Activated naive CD4-positive, alpha-beta T cell treated with anti-CD3 and anti-CD28 coated beads for 36 hours (primary cell): ENCODE data around the gene FAM120B. TPM values are rescaled to one million over a fixed set of nuclear protein-coding genes. Genes with fewer than 3 reads are reported as not detected.

Source experiments
- CTCF ChIA-PET: fragments of 350-600 bp; sonication (Branson Sonifier 250); formaldehyde crosslinking; loops from one replicate; lab custom pipeline; 2021; ENCODE audit warnings: antibody characterized with exemption; lab: Charles Lee
- DNase-seq: peaks from one replicate; pipeline ENCODE4 v3.0.0-alpha.2; 2020
- H3K27ac Mint-ChIP-seq: one replicate; pipeline ENCODE4 v1.8.0; 2021; ENCODE audit warnings: mild to moderate bottlenecking, mixed read lengths
- H3K27me3 Mint-ChIP-seq: one replicate; pipeline ENCODE4 v1.8.0; 2021; ENCODE audit warnings: low read depth, mixed read lengths
- H3K36me3 Mint-ChIP-seq: one replicate; pipeline ENCODE4 v1.8.0; 2021; ENCODE audit warnings: low read depth, mixed read lengths
- H3K4me1 Mint-ChIP-seq: one replicate; pipeline ENCODE4 v1.8.0; 2021; ENCODE audit warnings: low read depth, mixed read lengths
- H3K4me3 Mint-ChIP-seq: one replicate; pipeline ENCODE4 v1.8.0; 2021; ENCODE audit warnings: mild to moderate bottlenecking, moderate library complexity, mixed read lengths
- H3K9me3 Mint-ChIP-seq: one replicate; pipeline ENCODE4 v1.8.0; 2021; ENCODE audit warnings: mixed read lengths
- intact Hi-C: fragments of 100-400 bp; cut with micrococcal nuclease; formaldehyde crosslinking; loops from one replicate; pipeline ENCODE4 v1.15.1; 2023
- total RNA-seq, 2 experiments: library from RNA; stranded (reverse); gene quantifications; one replicate each; pipeline ENCODE4 v1.2.3, GENCODE V29; 2021

FAM120B gene
- total RNA-seq, 2 experiments from 2014 or later, result 15.5 to 16.1 TPM

DNA sequence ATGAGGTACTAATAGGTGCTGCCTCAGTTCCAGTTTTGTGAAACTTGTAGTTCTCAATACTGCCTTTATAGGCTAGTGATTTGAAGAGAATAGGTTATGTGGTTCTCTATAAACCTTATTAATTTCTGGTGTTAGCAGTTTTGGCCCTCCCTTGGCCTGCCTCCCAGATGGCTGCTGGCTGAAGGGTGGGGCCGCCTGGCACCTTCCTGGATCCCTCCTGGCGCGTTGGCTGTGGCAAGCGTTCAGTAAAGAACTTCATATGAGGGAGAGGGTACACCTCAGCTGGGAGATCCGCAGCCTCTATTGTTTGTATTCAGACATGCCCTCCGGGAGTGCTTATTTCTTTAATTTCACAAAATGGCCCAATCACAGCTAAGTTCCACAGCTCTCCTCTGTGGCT, 51.9 kb downstream of the FAM120B start:
- no peak for DNase-seq

DNA sequence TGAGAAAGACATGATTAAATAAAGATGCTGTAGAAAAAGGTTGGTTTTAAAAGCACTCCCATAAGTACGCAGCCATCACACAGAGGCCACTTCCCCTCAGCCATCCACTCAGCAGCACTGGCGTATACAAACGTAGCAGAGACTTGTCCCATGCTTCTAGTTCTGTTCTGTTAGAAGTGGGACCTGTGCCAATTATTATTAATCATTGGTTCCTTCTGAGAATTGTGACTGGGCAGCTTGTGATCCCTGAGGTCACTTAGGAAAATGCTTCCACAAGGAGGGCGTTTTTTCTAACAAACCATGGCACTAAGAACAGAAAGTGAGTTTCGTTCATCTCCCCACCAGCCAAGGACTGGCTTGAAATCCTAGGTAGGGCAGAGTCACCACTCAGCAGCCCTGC, 53.9 kb downstream of the FAM120B start:
- no peak overlapping the region for H3K4me3 Mint-ChIP-seq
- H3K9me3 Mint-ChIP-seq, result no peaks in the 10 kb centered on the region
- no peaks in the 10 kb centered on the region for H3K4me1 Mint-ChIP-seq
- CTCF ChIA-PET, result no interaction called here
- H3K27me3 Mint-ChIP-seq, result no peaks in the 10 kb centered on the region
- no peak for DNase-seq
- no peak overlapping the region for H3K27ac Mint-ChIP-seq
- intact Hi-C loops, result no loop called here
- H3K36me3 Mint-ChIP-seq, result peaks cover 15% of the 10 kb centered on the region

More for the DNA sequence above, 51.9 kb downstream of the FAM120B start:
- no peaks in the 10 kb centered on the region for H3K27me3 Mint-ChIP-seq
- no peaks in the 10 kb centered on the region for H3K9me3 Mint-ChIP-seq
- peaks cover 23% of the 10 kb centered on the region for H3K36me3 Mint-ChIP-seq
- no peaks in the 10 kb centered on the region for H3K4me1 Mint-ChIP-seq
- H3K27ac Mint-ChIP-seq, result no peak overlapping the region
- no peak overlapping the region for H3K4me3 Mint-ChIP-seq
- CTCF ChIA-PET, result no interaction called here
- intact Hi-C loops, result no loop called here

DNA sequence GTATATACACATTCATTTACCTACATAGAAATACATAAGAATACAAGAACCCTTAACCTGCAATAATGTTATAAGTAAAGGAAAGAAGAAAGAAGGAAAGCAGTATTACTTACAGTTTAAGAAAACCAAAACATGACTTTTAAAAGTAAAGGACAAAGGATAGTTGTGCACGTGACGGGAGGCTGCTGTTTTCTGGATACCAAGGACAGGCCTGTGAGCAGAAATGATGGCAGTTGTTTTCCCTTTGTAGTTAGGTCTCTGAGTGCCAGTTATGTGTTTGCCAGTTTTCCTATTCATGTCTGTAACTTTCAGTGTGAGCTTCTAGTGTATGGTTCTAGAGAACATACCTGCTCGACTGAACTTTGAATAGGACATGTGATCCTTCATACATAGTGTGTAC, 54.8 kb downstream of the FAM120B start:
- H3K27me3 Mint-ChIP-seq, result no peaks in the 10 kb centered on the region
- H3K4me3 Mint-ChIP-seq, result no peak overlapping the region
- intact Hi-C loops, result no loop called here
- no peak overlapping the region for H3K27ac Mint-ChIP-seq
- H3K36me3 Mint-ChIP-seq, result peaks cover 20% of the 10 kb centered on the region
- CTCF ChIA-PET, result no interaction called here
- H3K4me1 Mint-ChIP-seq, result no peaks in the 10 kb centered on the region
- H3K9me3 Mint-ChIP-seq, result no peaks in the 10 kb centered on the region
- DNase-seq, result no peak

DNA sequence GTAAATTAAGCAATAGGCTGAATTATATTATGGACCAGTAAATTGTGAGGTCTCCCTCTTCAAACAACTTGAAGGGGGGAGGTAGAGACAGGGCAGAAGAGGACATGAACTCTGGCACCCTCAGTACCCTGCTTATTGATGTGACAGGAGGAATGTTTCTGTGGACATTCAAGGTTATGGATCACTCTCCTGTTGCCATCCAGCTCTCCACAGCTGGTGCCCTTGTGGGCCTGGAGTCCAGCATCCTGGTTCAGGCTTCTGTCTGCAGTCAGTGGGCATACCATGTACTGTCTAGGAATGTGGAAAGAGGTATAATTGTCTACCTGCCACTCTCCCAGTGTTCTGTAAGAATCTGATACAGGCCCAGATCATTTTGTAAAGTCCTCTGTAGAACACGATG, 55.6 kb downstream of the FAM120B start:
- no peak overlapping the region for H3K27ac Mint-ChIP-seq
- H3K36me3 Mint-ChIP-seq, result peaks cover 20% of the 10 kb centered on the region
- H3K9me3 Mint-ChIP-seq, result no peaks in the 10 kb centered on the region
- intact Hi-C loops, result no loop called here
- CTCF ChIA-PET, result no interaction called here
- no peak for DNase-seq
- no peaks in the 10 kb centered on the region for H3K27me3 Mint-ChIP-seq
- no peaks in the 10 kb centered on the region for H3K4me1 Mint-ChIP-seq
- H3K4me3 Mint-ChIP-seq, result no peak overlapping the region

DNA sequence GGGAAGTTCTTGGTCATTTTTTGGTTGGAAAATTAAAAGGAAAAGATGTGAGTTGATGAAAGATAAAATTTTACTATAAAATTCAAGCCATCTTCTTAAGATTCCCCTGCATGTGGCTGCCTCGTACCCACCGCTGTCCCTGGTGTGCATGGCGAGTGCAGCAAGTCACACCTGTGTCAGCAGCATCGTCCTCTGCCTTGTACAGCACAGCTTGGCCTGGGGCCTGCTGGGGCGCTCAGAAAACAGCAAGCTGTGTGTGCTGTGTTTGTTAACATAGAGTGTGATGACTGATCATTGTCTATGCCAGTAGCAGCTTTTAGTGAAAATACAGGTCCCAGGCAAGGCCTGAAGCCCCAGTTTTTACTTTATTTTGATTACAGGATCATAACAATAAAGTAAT, 56.7 kb downstream of the FAM120B start:
- no peaks in the 10 kb centered on the region for H3K27me3 Mint-ChIP-seq
- CTCF ChIA-PET, result no interaction called here
- H3K36me3 Mint-ChIP-seq, result peaks cover 19% of the 10 kb centered on the region
- no peak overlapping the region for H3K27ac Mint-ChIP-seq
- DNase-seq, result no peak
- no peaks in the 10 kb centered on the region for H3K4me1 Mint-ChIP-seq
- H3K4me3 Mint-ChIP-seq, result no peak overlapping the region
- intact Hi-C loops, result no loop called here
- no peaks in the 10 kb centered on the region for H3K9me3 Mint-ChIP-seq

DNA sequence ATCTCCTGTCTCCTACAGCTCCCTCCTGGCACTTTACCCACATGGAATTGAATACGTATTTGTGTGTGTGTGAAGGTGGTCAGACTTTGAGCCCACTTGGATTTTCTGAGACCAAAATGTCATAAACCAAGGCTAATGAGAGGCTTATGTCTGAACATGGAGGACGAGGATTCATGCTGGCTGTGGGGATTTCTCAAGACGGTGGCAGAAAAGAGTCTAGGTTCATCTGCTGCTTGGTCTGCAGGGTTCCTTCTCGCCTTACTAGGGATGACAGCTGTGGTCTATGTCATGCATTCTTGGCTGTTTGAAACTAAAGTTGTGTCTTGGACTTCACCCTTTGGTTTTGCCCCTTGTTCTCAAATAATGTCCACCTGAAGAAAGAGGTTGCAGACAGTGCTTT, 58.6 kb downstream of the FAM120B start:
- Mint-ChIP-seq H3K4me3 (no peak overlapping the region), H3K36me3 (peaks cover 18% of the 10 kb centered on the region), H3K4me1 (peaks cover 3% of the 10 kb centered on the region), H3K27me3 (no peaks in the 10 kb centered on the region), H3K27ac (no peak overlapping the region), H3K9me3 (no peaks in the 10 kb centered on the region)
- CTCF ChIA-PET, result no interaction called here
- DNase-seq, result no peak
- intact Hi-C loops, result no loop called here

DNA sequence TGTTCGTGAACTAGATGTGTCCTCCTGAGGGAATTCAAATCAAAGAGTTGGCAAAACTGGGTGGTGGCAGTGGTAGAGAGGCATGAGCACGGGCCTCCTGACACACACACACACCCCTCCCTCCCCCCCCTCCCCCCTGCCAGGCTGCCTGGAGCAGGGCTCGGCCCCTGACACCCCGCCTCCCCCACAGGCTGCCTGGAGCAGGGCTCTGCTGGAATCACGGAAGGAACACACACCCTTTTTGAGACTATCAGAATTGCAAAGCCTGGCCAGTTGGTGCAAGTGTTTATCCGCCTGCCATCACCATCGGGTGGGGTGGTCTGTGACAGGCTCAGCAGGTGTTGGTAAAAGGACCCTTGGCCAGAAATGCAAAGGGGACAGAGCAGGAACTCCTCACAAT, 59.0 kb downstream of the FAM120B start:
- Mint-ChIP-seq H3K4me1 (peaks cover 8% of the 10 kb centered on the region), H3K27ac (no peak overlapping the region), H3K4me3 (no peak overlapping the region), H3K27me3 (no peaks in the 10 kb centered on the region), H3K9me3 (no peaks in the 10 kb centered on the region), H3K36me3 (peaks cover 22% of the 10 kb centered on the region)
- CTCF ChIA-PET, result no interaction called here
- intact Hi-C loops, result no loop called here
- DNase-seq, result no peak

DNA sequence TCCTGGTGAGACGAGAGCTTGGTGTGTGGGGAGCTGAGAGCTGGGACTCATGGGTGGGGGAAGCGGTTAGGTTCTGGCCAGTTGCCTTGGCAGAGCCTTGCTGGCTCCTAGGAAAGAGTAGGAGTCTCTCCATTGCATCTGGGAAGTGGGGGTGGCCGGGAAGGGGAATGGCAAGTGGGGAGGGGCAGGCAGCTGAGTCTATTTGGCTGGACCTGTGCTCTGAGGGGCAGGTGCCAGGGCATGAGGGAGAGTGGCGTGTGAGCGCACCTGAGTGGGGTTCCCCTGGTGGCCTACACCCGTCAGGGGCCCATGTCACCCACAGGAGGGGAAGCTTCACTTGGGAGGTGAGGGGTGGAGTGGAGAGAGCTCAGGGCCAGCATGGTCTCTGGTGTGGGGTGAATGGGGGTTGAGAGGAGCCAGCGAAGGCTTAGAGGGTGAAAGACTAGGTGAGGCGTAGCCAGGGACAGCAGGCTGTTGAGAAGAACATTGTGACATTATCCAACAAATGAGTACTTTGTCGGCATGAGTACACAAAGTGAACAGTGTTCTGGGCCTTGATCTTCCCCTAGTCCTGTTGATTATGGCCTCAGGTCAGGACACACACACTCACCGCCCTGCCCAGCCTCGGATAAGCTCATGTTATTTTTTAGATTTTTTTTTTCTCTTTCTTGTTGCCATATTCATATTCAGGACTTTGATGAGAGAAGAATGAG, 59.8 kb downstream of the FAM120B start:
- no peak for DNase-seq
- no peaks in the 10 kb centered on the region for H3K27me3 Mint-ChIP-seq
- CTCF ChIA-PET, result interaction anchor here (0.6 kb wide), 1 partner anchor 31 kb away, joined by 3 read pairs; no protein-coding TSS in a partner anchor
- no peak overlapping the region for H3K27ac Mint-ChIP-seq
- intact Hi-C loops, result no loop called here
- H3K4me3 Mint-ChIP-seq, result no peak overlapping the region
- H3K4me1 Mint-ChIP-seq, result peaks cover 14% of the 10 kb centered on the region
- H3K36me3 Mint-ChIP-seq, result peaks cover 25% of the 10 kb centered on the region
- no peaks in the 10 kb centered on the region for H3K9me3 Mint-ChIP-seq

DNA sequence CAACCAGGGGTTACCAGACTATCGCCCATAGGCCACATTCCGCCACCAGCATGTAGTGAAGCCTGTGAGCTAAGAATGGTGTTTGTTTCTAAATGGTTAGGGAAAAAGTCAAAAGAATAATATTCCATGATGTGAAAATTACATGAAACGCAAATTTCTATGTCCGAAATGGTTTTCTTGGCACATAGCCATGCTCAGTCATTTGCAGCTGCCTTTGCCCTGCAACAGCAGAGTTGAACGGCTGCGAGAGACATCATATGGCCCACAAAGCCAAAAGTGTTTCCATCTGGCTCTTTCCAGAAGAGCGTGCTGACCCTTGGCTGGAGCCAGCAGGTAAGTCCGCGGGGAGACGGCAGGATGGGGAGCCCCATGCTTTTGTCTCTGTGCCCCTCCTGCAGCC, 60.7 kb downstream of the FAM120B start:
- Mint-ChIP-seq H3K27me3 (no peaks in the 10 kb centered on the region), H3K4me1 (peaks cover 14% of the 10 kb centered on the region), H3K36me3 (peaks cover 27% of the 10 kb centered on the region), H3K27ac (no peak overlapping the region), H3K9me3 (no peaks in the 10 kb centered on the region), H3K4me3 (no peak overlapping the region)
- no peak for DNase-seq
- intact Hi-C loops, result no loop called here
- CTCF ChIA-PET, result no interaction called here

DNA sequence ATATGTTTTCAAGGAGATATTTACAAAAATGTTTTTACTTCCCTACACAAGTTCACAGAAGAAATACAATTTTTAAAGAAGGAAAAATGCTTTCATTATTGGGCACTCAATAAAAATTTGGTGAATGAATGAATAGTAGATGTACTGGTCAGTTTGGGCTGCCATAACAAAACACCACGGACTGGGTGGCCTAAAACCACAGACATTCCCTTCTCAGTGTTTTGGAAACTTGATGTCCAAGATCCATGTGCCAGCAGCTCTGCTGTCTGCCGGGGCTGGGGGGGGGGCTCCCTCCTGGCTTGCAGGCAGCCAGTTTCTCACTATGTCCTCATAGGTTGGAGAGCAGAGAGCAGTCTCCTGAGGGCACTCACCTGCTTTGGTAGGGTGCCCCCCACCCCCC, 62.0 kb downstream of the FAM120B start:
- Mint-ChIP-seq H3K27ac (no peak overlapping the region), H3K4me1 (peaks cover 14% of the 10 kb centered on the region), H3K27me3 (no peaks in the 10 kb centered on the region), H3K36me3 (peaks cover 28% of the 10 kb centered on the region), H3K9me3 (no peaks in the 10 kb centered on the region), H3K4me3 (no peak overlapping the region)
- CTCF ChIA-PET, result no interaction called here
- no peak for DNase-seq
- intact Hi-C loops, result no loop called here

DNA sequence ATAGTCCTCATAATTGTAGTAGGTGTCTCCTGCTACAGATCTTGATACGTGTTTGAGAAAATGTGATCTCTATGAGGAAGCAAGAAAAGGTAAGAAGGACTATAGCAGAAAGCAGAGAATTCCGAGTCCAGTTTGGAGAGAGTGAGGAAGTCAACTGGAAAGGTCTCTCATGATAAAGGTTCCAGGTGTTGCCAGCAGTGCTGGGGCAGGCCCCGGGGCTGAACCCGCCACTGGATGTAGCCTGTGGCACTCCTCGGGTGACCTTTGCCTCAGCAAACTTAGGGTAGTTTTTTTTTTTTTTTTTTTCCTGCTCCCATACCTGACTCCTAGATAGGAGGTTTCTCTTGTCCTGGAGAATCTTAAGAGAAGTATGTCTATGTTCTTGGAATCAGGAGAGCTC, 62.8 kb downstream of the FAM120B start:
- DNase-seq, result no peak
- Mint-ChIP-seq H3K27ac (peak overlapping the region; percentile 6), H3K4me3 (no peak overlapping the region), H3K27me3 (no peaks in the 10 kb centered on the region), H3K4me1 (peaks cover 14% of the 10 kb centered on the region), H3K36me3 (peaks cover 26% of the 10 kb centered on the region), H3K9me3 (no peaks in the 10 kb centered on the region)
- CTCF ChIA-PET, result no interaction called here
- intact Hi-C loops, result no loop called here

DNA sequence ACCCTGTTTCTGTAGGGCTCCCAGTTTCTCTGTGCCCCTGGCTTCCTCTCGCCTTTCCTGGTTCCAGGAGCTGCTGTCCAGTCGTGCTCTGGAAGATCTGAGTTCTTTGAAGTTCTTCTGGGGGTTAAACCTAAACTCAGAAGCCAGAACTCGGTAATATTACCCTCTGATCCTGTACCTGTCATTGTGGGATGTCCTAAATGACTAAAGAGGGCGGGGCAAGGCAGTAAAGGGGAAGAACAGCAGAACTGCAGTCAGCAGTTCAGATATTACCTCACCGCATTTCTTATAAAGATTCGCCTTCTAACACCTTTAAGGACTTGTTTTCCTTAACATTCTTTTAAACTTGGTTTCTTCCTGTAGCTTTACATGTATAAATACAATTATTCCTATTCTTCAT, 63.9 kb downstream of the FAM120B start:
- H3K9me3 Mint-ChIP-seq, result no peaks in the 10 kb centered on the region
- H3K27me3 Mint-ChIP-seq, result no peaks in the 10 kb centered on the region
- H3K36me3 Mint-ChIP-seq, result peaks cover 28% of the 10 kb centered on the region
- CTCF ChIA-PET, result no interaction called here
- peak overlapping the region; percentile 47 for H3K27ac Mint-ChIP-seq
- peak; percentile 47 for DNase-seq
- intact Hi-C loops, result loop anchor here (2.0 to 10.0 kb wide), 2 partner anchors 64 to 416 kb away; partner anchors contain the start of gene FAM120B
- peaks cover 14% of the 10 kb centered on the region for H3K4me1 Mint-ChIP-seq
- H3K4me3 Mint-ChIP-seq, result no peak overlapping the region

DNA sequence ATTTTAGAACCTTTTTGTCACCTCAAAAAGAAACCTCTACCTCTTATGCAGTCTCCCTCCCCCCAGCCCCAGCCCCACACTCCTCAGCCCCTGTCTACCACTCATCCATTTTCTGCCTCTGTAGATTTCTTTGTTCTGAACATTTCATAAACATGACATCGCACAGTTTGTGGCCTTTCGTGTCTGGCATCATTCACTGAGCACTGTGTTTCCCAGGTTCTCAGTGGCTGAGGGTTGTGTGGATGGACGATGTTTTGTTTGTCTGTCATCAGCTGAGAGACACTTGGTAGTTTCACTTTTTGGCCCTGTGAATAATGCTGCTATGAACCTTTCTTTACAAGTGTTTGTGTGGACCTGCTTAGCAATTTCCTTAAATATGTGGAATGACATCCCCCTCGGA, 64.5 kb downstream of the FAM120B start:
- no peak for DNase-seq
- CTCF ChIA-PET, result no interaction called here
- H3K27me3 Mint-ChIP-seq, result no peaks in the 10 kb centered on the region
- peaks cover 14% of the 10 kb centered on the region for H3K4me1 Mint-ChIP-seq
- H3K4me3 Mint-ChIP-seq, result no peak overlapping the region
- intact Hi-C loops, result loop anchor here (2.0 to 10.0 kb wide), 2 partner anchors 64 to 416 kb away; partner anchors contain the start of gene FAM120B
- H3K36me3 Mint-ChIP-seq, result peaks cover 30% of the 10 kb centered on the region
- H3K27ac Mint-ChIP-seq, result peak overlapping the region; percentile 67
- no peaks in the 10 kb centered on the region for H3K9me3 Mint-ChIP-seq
